Uterus (tissue), 2 donors: ENCODE data around the gene PCDH8.

ENCODE experiments used
- CTCF ChIP-seq, 4 experiments: fragments of 200-600 bp in 2 of 4; fragments of 450-650 bp in 2 of 4; sonication (generic) in 2 of 4; IDR thresholded peaks; one replicate each; pipeline ENCODE4 v1.5.1; 2016 to 2019; ENCODE audit warnings: antibody characterized with exemption in 4 of 4, mild to moderate bottlenecking in 2 of 4, moderate library complexity in 1 of 4
- POLR2A ChIP-seq, 2 donors: fragments of 450-650 bp; IDR thresholded peaks; one replicate each; pipeline ENCODE4 v1.6.1; 2016; ENCODE audit warnings: antibody characterized with exemption in 2 of 2, mild to moderate bottlenecking in 1 of 2, moderate library complexity in 1 of 2

DNA sequence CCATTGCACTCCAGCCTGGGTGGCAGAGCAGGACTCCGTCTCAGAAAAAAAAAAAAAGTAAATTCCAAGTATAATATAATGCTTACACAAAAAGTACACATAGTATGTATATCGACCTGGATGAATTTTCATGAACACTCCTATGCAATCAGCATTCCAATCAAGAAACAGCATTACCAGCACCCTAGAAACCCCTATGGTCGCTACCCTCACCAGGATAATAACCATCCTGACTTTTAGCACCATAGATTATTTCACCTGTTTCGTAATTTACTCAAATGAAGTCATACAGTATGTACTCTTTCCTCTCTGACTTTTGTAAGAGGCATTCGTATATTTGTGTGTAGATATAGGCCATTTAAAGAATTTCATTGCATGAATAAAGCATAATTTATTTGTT lies 47.6 kb downstream of the PCDH8 start:
- TF ChIP-seq CTCF (IDR thresholded peaks at IDR 0.05) (no peak), POLR2A (IDR thresholded peaks at IDR 0.05) (no peak)
